ENCODE measurements around the gene NET1. TPM values are rescaled to one million over a fixed set of nuclear protein-coding genes. Genes with fewer than 3 reads are reported as not detected.

NET1 gene
- polyA plus RNA-seq, 1 experiment = 62.5 TPM

DNA sequence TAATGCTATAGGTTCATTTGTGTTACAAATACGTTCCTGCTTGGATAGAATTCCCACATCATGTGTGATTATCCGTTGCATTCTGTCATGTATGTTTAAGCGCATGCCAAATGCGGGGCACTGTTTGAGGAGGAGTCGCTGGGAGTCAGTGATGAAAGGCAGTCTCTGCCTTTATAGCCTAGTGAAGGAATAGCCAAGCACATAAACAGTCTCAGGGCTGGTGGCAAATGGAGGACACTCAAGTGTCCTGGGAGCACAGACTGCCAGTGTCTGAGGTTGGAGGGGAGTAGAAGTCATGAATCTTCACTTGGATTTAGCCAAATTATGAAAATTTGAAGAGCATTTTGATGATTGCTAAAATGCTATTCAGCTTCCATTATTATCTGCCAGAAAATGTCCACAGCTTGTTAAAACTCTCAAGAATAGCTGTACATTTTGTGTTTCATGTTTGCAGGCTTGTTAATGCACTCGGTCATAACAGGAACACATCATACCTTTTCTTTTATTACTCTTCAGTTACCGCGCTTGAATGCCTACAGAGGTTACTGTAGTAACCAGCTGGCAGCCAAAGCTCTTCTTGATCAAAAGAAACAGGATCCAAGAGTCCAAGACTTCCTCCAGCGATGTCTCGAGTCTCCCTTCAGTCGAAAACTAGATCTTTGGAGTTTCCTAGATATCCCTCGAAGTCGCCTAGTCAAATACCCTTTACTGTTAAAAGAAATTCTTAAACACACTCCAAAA lies 41.6 kb downstream of the NET1 start:
- Histone ChIP-seq H3K27me3 (ENCODE audit: control insufficient read depth, insufficient read depth, low read length) (no peaks in the 10 kb centered on the region), H3K4me3 (ENCODE audit: low read depth, low read length) (no peak overlapping the region), H3K36me3 (ENCODE audit: control insufficient read depth, insufficient read depth, low read length) (peaks cover 16% of the 10 kb centered on the region)
- no peak for DNase-seq (ENCODE audit: low read depth)
- CTCF ChIA-PET = interaction anchor here (0.9 to 5.0 kb wide), 4 partner anchors 13 to 176 kb away, joined by 3 to 20 read pairs (median 4); no protein-coding TSS in a partner anchor
- no peak for TF ChIP-seq CTCF (IDR thresholded peaks at IDR 0.05; ENCODE audit: insufficient read depth, low read depth, low read length)
- POLR2A ChIA-PET = no interaction called here

- TF ChIP-seq CTCF (IDR thresholded peaks at IDR 0.05; ENCODE audit: insufficient read depth, low read depth, low read length) = no peak
- H3K4me3 ChIP-seq (ENCODE audit: low read depth, low read length) = no peak overlapping the region
- ChIA-PET CTCF (interaction anchor here (1.4 to 5.0 kb wide), 2 partner anchors 11 to 167 kb away, joined by 4 to 20 read pairs; no protein-coding TSS in a partner anchor), POLR2A (interaction anchor here (0.6 kb wide), 1 partner anchor 9 kb away, joined by 3 read pairs; no protein-coding TSS in a partner anchor)
- DNase-seq (ENCODE audit: low read depth) = no peak
- H3K27me3 ChIP-seq (ENCODE audit: control insufficient read depth, insufficient read depth, low read length) = no peaks in the 10 kb centered on the region
- peaks cover 17% of the 10 kb centered on the region for H3K36me3 ChIP-seq (ENCODE audit: control insufficient read depth, insufficient read depth, low read length)
Observed at GRCh38 chr10:5456563-5456962, 44.2 kb downstream of the NET1 start.

DNA sequence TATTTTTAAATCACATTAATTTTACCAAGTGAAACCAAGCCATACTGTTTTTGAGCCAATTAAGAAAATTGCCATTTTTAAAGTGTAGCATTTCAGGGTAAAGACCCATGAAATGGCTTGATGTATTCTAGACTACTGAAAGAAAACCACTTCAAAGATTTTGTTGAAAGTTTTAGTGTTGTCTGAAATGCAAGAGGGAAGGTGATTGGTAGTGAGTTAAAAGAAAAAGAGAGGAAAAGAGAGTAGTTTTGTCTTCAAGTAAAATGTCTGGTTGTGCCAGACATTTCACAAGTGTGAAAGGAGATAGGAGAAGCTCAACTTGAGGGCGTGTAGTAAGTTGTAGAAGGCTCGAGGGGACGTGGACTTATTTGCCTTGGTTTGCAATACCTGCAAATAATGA lies 45.4 kb downstream of the NET1 start:
- CTCF ChIA-PET = no interaction called here
- peaks cover 14% of the 10 kb centered on the region for H3K36me3 ChIP-seq (ENCODE audit: control insufficient read depth, insufficient read depth, low read length)

GRCh38 chr10:5458425-5458824 lies 46.1 kb downstream of the NET1 start:
- Histone ChIP-seq H3K27me3 (ENCODE audit: control insufficient read depth, insufficient read depth, low read length) (no peaks in the 10 kb centered on the region), H3K36me3 (ENCODE audit: control insufficient read depth, insufficient read depth, low read length) (peaks cover 9% of the 10 kb centered on the region), H3K4me3 (ENCODE audit: low read depth, low read length) (no peak overlapping the region)
- no peak for DNase-seq (ENCODE audit: low read depth)
- ChIA-PET CTCF (no interaction called here), POLR2A (no interaction called here)
- no peak for TF ChIP-seq CTCF (IDR thresholded peaks at IDR 0.05; ENCODE audit: insufficient read depth, low read depth, low read length)

More for the DNA sequence above, 45.4 kb downstream of the NET1 start:
- POLR2A ChIA-PET = no interaction called here
- no peak for TF ChIP-seq CTCF (IDR thresholded peaks at IDR 0.05; ENCODE audit: insufficient read depth, low read depth, low read length)
- no peak overlapping the region for H3K4me3 ChIP-seq (ENCODE audit: low read depth, low read length)
- no peak for DNase-seq (ENCODE audit: low read depth)
- H3K27me3 ChIP-seq (ENCODE audit: control insufficient read depth, insufficient read depth, low read length) = no peaks in the 10 kb centered on the region

DNA sequence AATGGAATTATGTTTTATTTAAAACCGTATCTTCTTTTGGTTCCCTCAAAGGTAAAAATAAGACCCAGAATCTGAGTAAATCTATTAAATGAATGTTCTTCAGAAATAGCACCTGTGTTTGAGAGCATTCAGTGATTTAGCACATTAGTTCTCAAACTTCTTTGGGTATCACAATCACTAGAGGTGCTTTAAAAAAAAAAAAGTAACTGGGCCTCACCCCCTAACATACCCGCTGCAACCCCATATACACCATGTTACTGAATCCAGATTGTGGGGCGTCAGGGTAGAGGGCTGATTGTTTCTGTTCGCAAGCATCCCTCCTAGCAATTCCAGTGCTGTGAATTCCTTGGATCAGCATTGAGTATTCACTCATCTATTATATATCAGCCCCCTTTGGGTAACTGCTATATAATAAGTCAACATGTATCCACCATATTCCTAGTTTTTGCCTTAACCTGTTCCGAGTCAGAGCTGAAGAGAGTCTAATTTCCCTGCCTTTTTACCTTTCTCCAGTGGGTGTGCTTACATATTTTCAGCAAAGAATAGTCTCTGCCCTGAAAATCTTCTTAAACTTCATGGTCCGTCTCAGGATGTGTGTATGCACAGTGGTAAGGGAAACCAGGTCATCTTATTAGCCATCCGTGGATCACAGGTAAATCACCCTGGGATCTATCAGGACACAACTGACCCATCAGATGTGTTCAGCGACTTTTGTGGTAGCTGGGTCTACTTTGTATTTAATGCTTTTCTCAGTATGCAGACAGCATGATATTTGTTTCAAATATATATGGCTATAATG lies 46.8 kb downstream of the NET1 start:
- ChIA-PET POLR2A (no interaction called here), CTCF (no interaction called here)
- Histone ChIP-seq H3K27me3 (ENCODE audit: control insufficient read depth, insufficient read depth, low read length) (no peaks in the 10 kb centered on the region), H3K36me3 (ENCODE audit: control insufficient read depth, insufficient read depth, low read length) (peaks cover 9% of the 10 kb centered on the region), H3K4me3 (ENCODE audit: low read depth, low read length) (no peak overlapping the region)
- no peak for TF ChIP-seq CTCF (IDR thresholded peaks at IDR 0.05; ENCODE audit: insufficient read depth, low read depth, low read length)
- no peak for DNase-seq (ENCODE audit: low read depth)
